T-helper 1 cell (primary cell): ENCODE measurements around the gene IFI30.
"Not testable (repeated sequence)": the region's sequence is repeated elsewhere in the genome, so short reads cannot be mapped to it uniquely, and the experiment has no call there.

Experiments used
- DNase-seq, 5 donors: peaks; one replicate each; pipeline ENCODE4 v3.0.0-alpha.2; 2012 to 2020

IFI30 gene

GRCh38 chr19:18152817-18153555, 20.6 kb upstream of the IFI30 start, which contains the start of gene PIK3R2:
PIK3R2 (plus strand) TSS chr19:18153163; CDS start chr19:18155880, 2,717 bp downstream.
- peak; percentile 97 to 100 (median 99) for DNase-seq

DNA sequence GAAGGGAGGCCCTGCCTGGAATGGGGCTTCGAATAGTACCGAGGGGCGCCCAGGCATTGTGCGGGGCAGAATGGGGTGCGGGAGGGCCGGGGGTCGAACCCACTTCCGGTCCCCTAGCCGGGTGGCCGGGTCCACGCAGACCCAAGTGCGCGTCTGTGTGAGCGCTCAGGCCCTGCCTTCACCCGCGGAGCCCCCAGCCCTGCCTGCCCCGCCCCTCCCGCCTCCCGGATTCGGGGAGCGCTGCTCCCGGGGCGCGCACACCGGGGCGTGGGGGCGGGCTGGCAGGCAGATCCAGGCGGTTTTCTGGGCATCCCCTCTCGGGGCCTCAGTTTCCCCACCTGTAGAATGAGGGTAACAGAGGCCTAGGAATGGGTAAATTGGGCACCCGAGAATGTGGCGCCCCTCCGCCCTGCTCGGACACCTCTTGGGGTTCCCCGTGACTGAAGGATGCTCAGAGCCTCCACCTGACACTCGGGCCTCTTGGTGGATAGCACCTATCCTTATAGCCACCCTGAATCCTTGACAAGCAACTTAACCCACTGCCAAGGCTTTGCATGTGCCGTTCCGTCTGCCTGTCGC, 20.0 kb upstream of the IFI30 start:
- DNase-seq = peak in 2 of 5 donors; percentile 24 to 45

DNA sequence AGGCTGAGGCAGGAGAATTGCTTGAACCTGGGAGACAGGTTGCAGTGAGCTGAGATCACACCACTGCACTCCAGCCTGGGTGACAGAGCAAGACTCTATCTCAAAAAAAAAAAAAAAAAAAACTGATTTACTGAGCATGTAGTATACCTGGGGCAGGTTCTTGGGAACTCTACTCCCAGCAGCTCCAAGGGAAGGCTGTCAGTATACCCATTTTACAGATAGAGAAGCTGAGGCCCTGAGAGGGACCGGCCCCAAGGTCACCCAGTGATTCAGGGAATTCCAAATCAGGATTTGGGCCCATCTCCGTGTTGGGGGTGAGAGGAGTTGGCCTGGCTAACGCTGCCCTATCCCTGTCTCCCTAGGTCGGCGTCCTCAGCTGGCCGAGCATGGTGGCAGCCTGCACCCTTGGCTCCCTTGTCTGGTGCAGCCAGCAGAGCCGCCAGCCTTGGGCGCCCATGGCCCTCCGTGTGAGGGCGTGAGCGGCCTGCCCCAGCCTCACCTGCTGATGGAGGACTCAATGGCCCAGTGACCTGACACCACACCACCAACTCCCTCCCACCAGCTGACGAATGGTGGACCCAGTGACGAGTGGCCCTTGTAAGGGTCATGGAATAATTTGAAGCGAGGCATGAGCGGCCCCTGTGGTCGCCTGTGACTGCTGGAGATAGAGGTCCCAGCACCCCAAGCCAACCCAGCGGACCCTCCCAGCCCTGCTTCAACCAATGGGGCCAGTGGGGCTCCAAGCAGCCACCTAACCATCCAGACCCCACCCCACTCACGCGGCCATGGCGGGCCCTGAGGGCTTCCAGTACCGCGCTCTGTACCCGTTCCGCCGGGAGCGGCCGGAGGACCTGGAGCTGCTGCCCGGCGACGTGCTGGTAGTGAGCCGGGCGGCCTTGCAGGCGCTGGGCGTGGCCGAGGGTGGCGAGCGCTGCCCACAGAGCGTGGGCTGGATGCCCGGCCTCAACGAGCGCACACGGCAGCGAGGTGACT, 18.2 kb upstream of the IFI30 start:
- DNase-seq = no peak

- DNase-seq = no peak
Measured at GRCh38 chr19:18156268-18156667, 17.3 kb upstream of the IFI30 start.

- DNase-seq = no peak
Measured at GRCh38 chr19:18156841-18157464, 16.7 kb upstream of the IFI30 start.

GRCh38 chr19:18157465-18158063, 16.0 kb upstream of the IFI30 start:
- no peak for DNase-seq

- DNase-seq = no peak
Measured at GRCh38 chr19:18158467-18158866, 15.1 kb upstream of the IFI30 start.

DNA sequence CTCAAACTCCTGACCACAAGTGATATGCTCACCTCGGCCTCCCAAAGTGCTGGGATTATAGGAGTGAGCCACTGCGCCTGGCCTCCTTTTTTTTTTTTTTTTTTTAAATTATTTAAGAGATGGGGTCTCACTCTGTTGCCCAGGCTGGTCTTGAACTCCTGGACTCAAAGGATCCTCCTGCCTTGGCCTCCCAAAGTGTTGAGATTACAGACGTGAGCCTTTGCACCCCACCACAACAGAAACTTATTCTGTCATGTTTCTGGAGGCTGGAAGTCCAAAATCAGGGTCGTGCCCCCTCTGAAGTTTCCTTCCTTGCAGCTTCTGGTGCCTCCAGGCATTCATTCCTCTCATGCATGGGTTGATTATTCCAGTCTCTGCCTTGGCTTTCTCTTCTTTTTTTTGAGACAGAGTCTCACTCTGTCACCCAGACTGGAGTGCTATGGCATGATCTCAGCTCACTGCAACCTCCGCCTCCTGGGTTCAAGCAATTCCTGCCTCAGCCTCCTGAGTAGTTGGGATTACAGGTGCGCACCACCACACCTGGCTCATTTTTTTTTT, 14.5 kb upstream of the IFI30 start:
- not testable (repeated sequence) for DNase-seq

DNA sequence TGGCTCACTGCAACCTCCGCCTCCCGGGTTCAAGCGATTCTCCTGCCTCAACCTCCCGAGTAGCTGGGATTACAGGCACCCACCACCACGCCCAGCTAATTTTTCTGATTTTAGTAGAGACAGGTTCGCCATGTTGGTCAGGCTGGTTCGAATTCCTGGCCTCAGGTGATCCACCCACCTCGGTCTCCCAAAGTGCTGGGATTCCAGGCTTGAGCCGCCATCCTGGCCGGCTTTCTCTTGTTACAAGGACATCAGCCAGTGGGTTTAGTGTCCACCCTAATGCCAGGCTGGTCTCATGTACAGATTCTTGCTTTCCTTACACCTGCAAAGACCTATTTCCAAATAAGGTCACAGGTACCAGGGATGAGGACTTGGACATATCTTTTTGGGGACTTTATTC, 13.8 kb upstream of the IFI30 start:
- DNase-seq = no peak

DNA sequence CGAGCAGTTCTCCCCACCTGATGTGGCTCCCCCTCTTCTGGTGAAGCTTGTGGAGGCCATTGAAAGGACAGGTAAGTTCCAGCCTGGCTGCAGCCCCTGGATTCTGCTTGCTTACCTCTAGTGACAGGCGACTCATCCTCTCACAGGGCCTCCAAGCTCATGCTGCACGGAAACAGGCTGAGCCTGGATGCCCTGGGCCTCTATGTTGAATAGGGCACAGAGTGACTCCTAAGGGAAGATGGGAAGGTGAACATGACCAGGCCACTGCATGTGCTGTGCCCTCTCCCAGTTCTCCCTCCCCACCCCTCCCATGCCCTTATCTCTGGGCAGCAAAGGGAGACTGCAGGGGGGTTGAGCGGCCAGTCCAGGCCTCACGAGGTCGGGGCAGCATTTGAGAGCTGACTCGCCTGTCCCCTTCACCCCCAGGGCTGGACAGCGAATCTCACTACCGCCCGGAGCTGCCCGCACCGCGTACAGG, 13.1 kb upstream of the IFI30 start:
- no peak for DNase-seq

GRCh38 chr19:18160971-18161635, 12.5 kb upstream of the IFI30 start:
- peak; percentile 56 to 83 (median 71) for DNase-seq

DNA sequence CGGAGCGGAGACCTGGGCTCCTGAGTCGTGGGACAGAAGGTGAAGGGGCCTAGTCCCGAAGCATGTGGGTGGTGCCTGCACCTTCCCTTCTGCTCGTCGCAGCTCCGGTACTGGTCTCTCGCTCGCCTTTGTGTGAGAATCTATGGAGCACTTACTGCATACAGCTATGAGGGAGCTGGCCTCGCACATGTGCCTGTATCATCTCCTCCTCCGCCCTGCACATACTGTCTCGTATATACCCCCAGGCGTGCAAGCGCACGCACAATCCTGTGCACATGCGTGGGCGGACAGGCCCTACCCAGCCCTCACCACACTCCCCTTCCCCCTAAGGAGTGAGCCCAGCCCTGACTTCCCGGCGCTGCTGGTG, 12.0 kb upstream of the IFI30 start:
- no peak for DNase-seq

GRCh38 chr19:18164072-18164471, 9.5 kb upstream of the IFI30 start:
- no peak for DNase-seq

DNA sequence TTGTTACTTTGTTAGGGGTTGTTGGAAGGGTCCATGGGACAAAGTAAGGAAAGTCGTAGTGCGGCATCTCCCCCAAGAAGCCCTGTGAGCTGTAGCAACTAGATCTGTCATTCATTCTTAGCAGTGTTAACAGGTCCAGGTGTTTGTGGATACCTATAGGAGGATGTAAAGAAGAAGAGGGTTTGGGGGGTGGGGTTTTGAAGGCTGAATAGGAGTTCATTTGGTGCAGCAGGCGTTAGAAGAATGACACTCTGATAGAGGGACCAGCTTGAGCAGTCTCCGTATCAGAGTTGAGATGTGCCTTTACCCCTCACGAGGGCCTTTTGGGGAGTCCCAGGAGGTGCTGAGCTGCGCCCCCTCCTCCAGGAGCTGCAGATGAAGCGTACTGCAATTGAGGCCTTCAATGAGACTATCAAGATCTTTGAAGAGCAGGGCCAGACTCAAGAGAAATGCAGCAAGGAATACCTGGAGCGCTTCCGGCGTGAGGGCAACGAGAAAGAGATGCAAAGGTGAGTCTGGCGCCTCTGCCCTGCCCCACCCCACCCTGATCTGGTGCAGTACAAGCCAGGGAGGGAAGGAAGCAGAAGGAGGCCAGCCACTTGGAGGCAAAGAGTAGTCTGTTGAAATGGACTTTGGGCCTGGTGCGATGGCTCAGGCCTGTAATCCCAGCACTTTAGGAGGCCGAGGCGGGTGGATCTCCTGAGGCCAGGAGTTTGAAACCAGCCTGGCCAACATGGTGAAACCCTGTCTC, 7.6 kb upstream of the IFI30 start:
- DNase-seq = no peak

GRCh38 chr19:18167011-18167410, 6.6 kb upstream of the IFI30 start:
- no peak for DNase-seq

DNA sequence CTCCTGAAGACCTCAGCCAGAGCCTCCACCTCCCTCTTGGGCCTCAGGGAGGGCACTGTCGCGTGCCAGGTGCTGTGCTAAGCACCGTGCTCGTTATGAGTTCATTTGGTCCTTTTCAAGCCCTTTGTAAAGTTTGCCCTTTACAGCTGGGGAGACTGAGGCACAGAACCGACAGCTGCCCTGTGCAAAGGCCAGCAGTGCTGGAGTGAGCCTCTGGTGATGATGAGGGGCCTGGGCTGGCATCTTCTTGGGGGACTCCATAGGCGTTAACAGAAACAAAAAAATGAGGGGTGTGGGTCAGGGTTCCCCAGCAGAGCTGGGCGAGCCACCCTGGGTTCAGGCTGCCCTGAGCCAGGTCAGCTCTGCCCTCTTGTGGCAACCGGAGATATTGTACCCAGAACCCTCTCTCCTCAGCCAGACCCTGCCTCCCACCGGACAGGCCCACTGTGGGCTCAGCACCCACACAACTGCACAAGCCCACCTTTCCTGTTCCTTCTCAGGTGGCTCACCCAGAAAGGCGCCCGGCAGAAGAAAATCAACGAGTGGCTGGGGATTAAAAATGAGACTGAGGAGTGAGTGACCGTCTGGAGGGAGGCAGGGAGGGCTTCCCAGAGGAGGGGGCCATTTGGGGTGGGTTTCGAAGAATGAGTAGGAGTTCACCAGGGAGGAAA, 5.5 kb upstream of the IFI30 start:
- DNase-seq = peak in 4 of 5 donors; percentile 43 to 63 (median 46)

DNA sequence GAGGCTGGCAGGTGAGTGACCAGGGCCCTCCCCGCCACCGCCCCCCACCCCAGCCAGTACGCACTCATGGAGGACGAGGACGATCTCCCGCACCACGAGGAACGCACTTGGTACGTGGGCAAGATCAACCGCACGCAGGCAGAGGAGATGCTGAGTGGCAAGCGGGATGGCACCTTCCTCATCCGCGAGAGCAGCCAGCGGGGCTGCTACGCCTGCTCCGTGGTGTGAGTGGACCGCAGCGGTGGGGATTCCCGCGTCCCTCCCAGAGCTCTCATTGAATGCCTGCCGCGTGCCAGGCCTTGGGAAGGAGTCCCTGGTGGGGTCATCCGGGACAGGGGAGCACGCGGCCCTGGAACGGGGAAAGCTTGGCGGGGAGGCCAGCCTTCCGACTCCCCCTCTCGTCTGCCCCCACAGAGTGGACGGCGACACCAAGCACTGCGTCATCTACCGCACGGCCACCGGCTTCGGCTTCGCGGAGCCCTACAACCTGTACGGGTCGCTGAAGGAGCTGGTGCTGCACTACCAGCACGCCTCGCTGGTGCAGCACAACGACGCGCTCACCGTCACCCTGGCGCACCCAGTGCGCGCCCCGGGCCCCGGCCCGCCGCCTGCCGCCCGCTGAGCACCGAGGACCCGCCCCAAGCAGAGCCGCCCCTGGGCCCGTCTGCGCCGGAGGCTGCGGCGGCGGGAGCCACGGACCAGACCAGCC, 4.8 kb upstream of the IFI30 start:
- DNase-seq = no peak

GRCh38 chr19:18170714-18171255, 2.8 kb upstream of the IFI30 start:
- DNase-seq = no peak
